IMR-90 (cell line): ENCODE data around the gene HMX1. TPM values are rescaled to one million over a fixed set of nuclear protein-coding genes. Genes with fewer than 3 reads are reported as not detected.

ENCODE experiments used
- ATAC-seq: fragments of 200-7000 bp; cut with Tn5 transposase; 2 replicates; pipeline ENCODE4 v1.9.1; 2020; ENCODE audit warnings: low read depth, mild to moderate bottlenecking, moderate library complexity
- BruUV-seq: library from RNA; stranded (reverse); fragments of 400-500 nt; replicated peaks from 2 replicates; lab custom pipeline; 2021; lab: Mats Ljungman, UMichigan
- CTCF ChIA-PET: fragments of 300-600 bp; formaldehyde crosslinking; extraction: SDS; loops from one replicate; lab custom pipeline; 2021; ENCODE audit warnings: antibody characterized with exemption; lab: Yijun Ruan, JAX
- POLR2A ChIA-PET: fragments of 300-600 bp; sonication (Branson Sonifier 250); formaldehyde crosslinking; loops from one replicate; lab custom pipeline; 2022; ENCODE audit warnings: antibody characterized with exemption; ENCODE audit not compliant: unreplicated experiment; lab: Charles Lee
- DNase-seq: peaks from one replicate; pipeline ENCODE4 v3.0.0; 2013
- H2AFZ ChIP-seq: replicated peaks from 2 replicates; pipeline ENCODE3; 2013; ENCODE audit warnings: low read length, mild to moderate bottlenecking; ENCODE audit not compliant: poor library complexity
- H2AK5ac ChIP-seq: 2 replicates; pipeline ENCODE4 v1.6.1; 2013; ENCODE audit warnings: low read depth, low read length, inconsistent platforms
- H2AK9ac ChIP-seq: replicated peaks from 2 replicates; pipeline ENCODE3; 2013; ENCODE audit warnings: mild to moderate bottlenecking, low read depth, low read length, moderate library complexity; ENCODE audit not compliant: poor library complexity
- H2BK120ac ChIP-seq: 2 replicates; pipeline ENCODE4 v1.6.1; 2013; ENCODE audit warnings: low read depth, low read length, inconsistent platforms
- H2BK15ac ChIP-seq: 3 replicates; pipeline ENCODE4 v1.6.1; 2013; ENCODE audit warnings: low read depth, low read length, inconsistent platforms
- H2BK20ac ChIP-seq: 2 replicates; pipeline ENCODE4 v1.6.1; 2013; ENCODE audit warnings: low read depth, mild to moderate bottlenecking, inconsistent platforms, low read length, moderate library complexity
- H2BK5ac ChIP-seq: 2 replicates; pipeline ENCODE4 v1.6.1; 2013; ENCODE audit warnings: mild to moderate bottlenecking, low read depth, low read length, inconsistent platforms; ENCODE audit not compliant: poor library complexity, severe bottlenecking
- H3K14ac ChIP-seq: replicated peaks from 2 replicates; pipeline ENCODE4 v1.6.1; 2013; ENCODE audit warnings: low read depth, low read length, inconsistent platforms
- H3K18ac ChIP-seq: 2 replicates; pipeline ENCODE4 v1.6.1; 2013; ENCODE audit warnings: low read depth, low read length, control low read depth
- H3K23ac ChIP-seq: 2 replicates; pipeline ENCODE4 v1.6.1; 2013; ENCODE audit warnings: low read depth, low read length, inconsistent platforms
- H3K27ac ChIP-seq: 2 replicates; pipeline ENCODE4 v1.5.1; 2013; ENCODE audit warnings: mild to moderate bottlenecking, control low read depth, low read length; ENCODE audit not compliant: insufficient read depth
- H3K27me3 ChIP-seq: 2 replicates; pipeline ENCODE4 v1.6.1; 2013; ENCODE audit warnings: low read length; ENCODE audit not compliant: control insufficient read depth, insufficient read depth
- H3K36me3 ChIP-seq: 2 replicates; pipeline ENCODE4 v1.6.1; 2013; ENCODE audit warnings: low read length, mixed read lengths; ENCODE audit not compliant: control insufficient read depth, insufficient read depth
- H3K4ac ChIP-seq: 2 replicates; pipeline ENCODE4 v1.6.1; 2013; ENCODE audit warnings: low read depth, low read length, inconsistent platforms
- H3K4me1 ChIP-seq: 2 replicates; pipeline ENCODE4 v1.6.1; 2013; ENCODE audit warnings: low read length, mixed read lengths; ENCODE audit not compliant: control insufficient read depth, insufficient read depth
- H3K4me2 ChIP-seq: 2 replicates; pipeline ENCODE4 v1.6.1; 2013; ENCODE audit warnings: low read depth, mild to moderate bottlenecking, control low read depth, low read length, moderate library complexity
- H3K4me3 ChIP-seq: 2 replicates; pipeline ENCODE4 v1.5.1; 2013; ENCODE audit warnings: low read depth, mild to moderate bottlenecking, control low read depth, low read length, moderate library complexity; ENCODE audit not compliant: insufficient read depth
- H3K56ac ChIP-seq: 2 replicates; pipeline ENCODE4 v1.6.1; 2013; ENCODE audit warnings: low read length, inconsistent platforms; ENCODE audit not compliant: insufficient read depth; ENCODE audit errors: extremely low read depth
- H3K79me1 ChIP-seq, 2 experiments: 2 replicates each; pipeline ENCODE4 v1.6.1; 2013; ENCODE audit warnings: low read length in 2 of 2, inconsistent platforms in 1 of 2, low read depth in 1 of 2
- H3K9ac ChIP-seq: 2 replicates; pipeline ENCODE4 v1.6.1; 2013; ENCODE audit warnings: low read depth, low read length, control low read depth
- H3K9me1 ChIP-seq: 2 replicates; pipeline ENCODE4 v1.6.1; 2013; ENCODE audit warnings: low read length, inconsistent platforms; ENCODE audit not compliant: insufficient read depth
- H3K9me3 ChIP-seq: 2 replicates; pipeline ENCODE4 v1.6.1; 2013; ENCODE audit warnings: low read length; ENCODE audit not compliant: control insufficient read depth, insufficient read depth
- H4K20me1 ChIP-seq: 2 replicates; pipeline ENCODE4 v1.6.1; 2013; ENCODE audit warnings: low read length, inconsistent platforms; ENCODE audit not compliant: insufficient read depth
- H4K5ac ChIP-seq: 2 replicates; pipeline ENCODE4 v1.6.1; 2013; ENCODE audit warnings: mild to moderate bottlenecking, low read depth, low read length, control low read depth
- H4K8ac ChIP-seq, 2 experiments: 2 replicates each; pipeline ENCODE4 v1.6.1; 2013; ENCODE audit warnings: low read depth in 2 of 2, low read length in 2 of 2, control low read depth in 1 of 2, inconsistent platforms in 1 of 2
- H4K91ac ChIP-seq: 2 replicates; pipeline ENCODE4 v1.6.1; 2013; ENCODE audit warnings: low read depth, low read length, inconsistent platforms; ENCODE audit not compliant: insufficient read depth
- BHLHE40 ChIP-seq: fragments of 150-350 bp; IDR thresholded peaks from 2 replicates; pipeline ENCODE4 v1.6.1; 2016; ENCODE audit warnings: mild to moderate bottlenecking, low read depth, low read length
- CEBPB ChIP-seq: IDR thresholded peaks from 2 replicates; pipeline ENCODE4 v1.6.1; 2012; ENCODE audit warnings: low read depth, low read length, improper control_type of control experiment
- CHD1 ChIP-seq: IDR thresholded peaks from 2 replicates; pipeline ENCODE4 v1.6.1; 2012; ENCODE audit warnings: low read depth, low read length, improper control_type of control experiment
- ELK1 ChIP-seq: fragments of 150-350 bp; IDR thresholded peaks from 2 replicates; pipeline ENCODE4 v1.6.1; 2016; ENCODE audit warnings: low read depth, mild to moderate bottlenecking, low read length, moderate library complexity, borderline replicate concordance
- FOS ChIP-seq: fragments of 150-350 bp; IDR thresholded peaks from 2 replicates; pipeline ENCODE4 v1.6.1; 2016; ENCODE audit warnings: low read depth, low read length
- MAFK ChIP-seq: IDR thresholded peaks from 2 replicates; pipeline ENCODE4 v1.6.1; 2012; ENCODE audit warnings: low read depth, low read length, improper control_type of control experiment
- MAZ ChIP-seq: IDR thresholded peaks from 2 replicates; pipeline ENCODE4 v1.6.1; 2012; ENCODE audit warnings: low read depth, mild to moderate bottlenecking, low read length, improper control_type of control experiment, moderate library complexity, borderline replicate concordance
- MXI1 ChIP-seq: IDR thresholded peaks from 2 replicates; pipeline ENCODE4 v1.6.1; 2012; ENCODE audit warnings: low read depth, mild to moderate bottlenecking, low read length, moderate library complexity, borderline replicate concordance
- NFE2L2 ChIP-seq: fragments of 150-350 bp; IDR thresholded peaks from 2 replicates; pipeline ENCODE4 v1.6.1; 2016; ENCODE audit warnings: low read depth, mild to moderate bottlenecking, low read length
- POLR2A ChIP-seq: IDR thresholded peaks from 2 replicates; pipeline ENCODE4 v1.6.1; 2012; ENCODE audit warnings: mild to moderate bottlenecking, low read depth, low read length
- RCOR1 ChIP-seq: IDR thresholded peaks from 2 replicates; pipeline ENCODE4 v1.6.1; 2012; ENCODE audit warnings: mild to moderate bottlenecking, low read length, improper control_type of control experiment; ENCODE audit not compliant: insufficient replicate concordance
- SMC3 ChIP-seq: fragments of 150-350 bp; IDR thresholded peaks from 2 replicates; pipeline ENCODE4 v1.6.1; 2016; ENCODE audit warnings: low read depth, mild to moderate bottlenecking, antibody characterized with exemption, low read length, moderate library complexity
- WGBS, 2 experiments: methylation state at CpG; one replicate each; pipeline versions ENCODE4 v1.1.5 to v1.1.7; 2013; ENCODE audit warnings: missing lambda C conversion rate in 2 of 2; ENCODE audit not compliant: insufficient read length in 1 of 2; ENCODE audit errors: extremely low coverage in 2 of 2; 5-methylcytosine and 5-hydroxymethylcytosine counted together
- dilution Hi-C: fragments of 300-500 bp; cut with HindIII; formaldehyde crosslinking; loops from one replicate; pipeline ENCODE4 v1.14.3; 2018; ENCODE audit warnings: low sequenced_read_pairs; ENCODE audit not compliant: unreplicated experiment
- in situ Hi-C: fragments of 300-500 bp; cut with MboI; formaldehyde crosslinking; loops from 3 replicates; pipeline ENCODE4 v1.14.3; 2019; ENCODE audit warnings: low sequenced_read_pairs, inconsistent platforms, mixed read lengths
- intact Hi-C: fragments of 100-400 bp; cut with micrococcal nuclease; formaldehyde crosslinking; loops from 2 replicates; pipeline ENCODE4 v1.10.0; 2022
- polyA plus RNA-seq, 3 experiments: library from polyadenylated mRNA; depleted of rRNA; stranded (reverse); fragments of >200 nt; gene quantifications; 2 replicates each; pipeline ENCODE4 v1.2.3, GENCODE V29; 2012; ENCODE audit warnings: low replicate concordance in 1 of 3
- total RNA-seq: library from RNA; depleted of rRNA; stranded (reverse); fragments of >200 nt; gene quantifications from 2 replicates; pipeline ENCODE4 v1.2.3, GENCODE V29; 2012

HMX1 gene
- total and polyA plus RNA-seq, 2 of the 4 experiments (the other 2 are of a cell fraction), result not detected

- 54% methylated on average over 6 of the region's 10 CpGs; no CpG with 5 or more reads in 1 of the 2 experiments for WGBS, 2 experiments
- H3K9me3 ChIP-seq, result peaks cover 5% of the 10 kb centered on the region; the same call in 1 of the 2 replicates
- H3K9ac ChIP-seq, result no peak overlapping the region
- H3K23ac ChIP-seq, result no peak overlapping the region
- H3K4ac ChIP-seq, result no peak overlapping the region
- H4K8ac ChIP-seq, result no peak overlapping the region
- no peaks in the 10 kb centered on the region for H3K27me3 ChIP-seq
- H4K91ac ChIP-seq, result no peak overlapping the region
- H2AK5ac ChIP-seq, result no peak overlapping the region
- no TSS peak for BruUV-seq
- ChIA-PET POLR2A (no interaction called here), CTCF (no interaction called here)
- intact Hi-C loops, result no loop called here
- no peak overlapping the region for H3K56ac ChIP-seq
- no peaks in the 10 kb centered on the region for H3K4me1 ChIP-seq
- H3K36me3 ChIP-seq, result no peaks in the 10 kb centered on the region
- no peak overlapping the region for H3K14ac ChIP-seq
- H2AK9ac ChIP-seq, result no peak overlapping the region
- H3K4me2 ChIP-seq, result no peak overlapping the region
- no peak overlapping the region for H2AFZ ChIP-seq
- in situ Hi-C loops, result no loop called here
- no peak overlapping the region for H3K4me3 ChIP-seq
- H4K5ac ChIP-seq, result no peak overlapping the region
- no peak overlapping the region for H2BK120ac ChIP-seq
- no peaks in the 10 kb centered on the region for H4K20me1 ChIP-seq
- no peak overlapping the region for H2BK5ac ChIP-seq
- no peak overlapping the region for H3K27ac ChIP-seq
- TF ChIP-seq RCOR1 (no peak), MXI1 (no peak), MAZ (no peak), CEBPB (no peak), FOS (no peak), ELK1 (no peak), SMC3 (no peak), BHLHE40 (no peak), CHD1 (no peak), MAFK (no peak), POLR2A (no peak), NFE2L2 (no peak)
- dilution Hi-C loops, result no loop called here
- H2BK20ac ChIP-seq, result no peak overlapping the region
- no peaks in the 10 kb centered on the region for H3K79me1 ChIP-seq
- no peak for ATAC-seq
- DNase-seq, result no peak
- H3K18ac ChIP-seq, result no peak overlapping the region
- no peak overlapping the region for H2BK15ac ChIP-seq
- H3K9me1 ChIP-seq, result no peaks in the 10 kb centered on the region
These were observed 49.3 kb upstream of the HMX1 start for GRCh38 chr4:8920969-8921368.
